OCI-LY7 (cell line): ENCODE measurements around the gene SEZ6. TPM values are rescaled to one million over a fixed set of nuclear protein-coding genes. Genes with fewer than 3 reads are reported as not detected.
A peak's percentile ranks its signal among the peaks of the same experiment; 100 is the strongest.

Experiments used
- BruUV-seq: library from RNA; stranded (reverse); fragments of 400-500 nt; replicated peaks from 2 replicates; lab custom pipeline; 2021; lab: Mats Ljungman, UMichigan
- CTCF ChIA-PET: fragments of 300-600 bp; sonication (Branson Sonifier 250); formaldehyde crosslinking; loops from one replicate; lab custom pipeline; 2022; ENCODE audit warnings: antibody characterized with exemption; ENCODE audit not compliant: unreplicated experiment; lab: Charles Lee
- POLR2A ChIA-PET: fragments of 300-600 bp; sonication (Branson Sonifier 250); formaldehyde crosslinking; loops from one replicate; lab custom pipeline; 2022; ENCODE audit warnings: antibody characterized with exemption; lab: Charles Lee
- DNase-seq: peaks from one replicate; pipeline ENCODE4 v3.0.0-alpha.2; 2015; ENCODE audit warnings: low spot score
- H2AFZ ChIP-seq: fragments of 200-600 bp; sonication (generic), shearing (Covaris generic); 2 replicates; pipeline ENCODE4 v1.6.1; 2014; ENCODE audit warnings: mild to moderate bottlenecking, antibody characterized with exemption, low read length, moderate library complexity
- H3K27ac ChIP-seq: fragments of 200-600 bp; sonication (generic); 2 replicates; pipeline ENCODE4 v1.5.1; 2014; ENCODE audit warnings: mixed run types, low read depth, mild to moderate bottlenecking, moderate library complexity, low read length, inconsistent platforms; ENCODE audit not compliant: poor library complexity, severe bottlenecking
- H3K36me3 ChIP-seq: fragments of 200-600 bp; sonication (generic); 2 replicates; pipeline ENCODE4 v1.6.1; 2014; ENCODE audit warnings: mild to moderate bottlenecking, antibody characterized with exemption, low read length, moderate library complexity, mixed read lengths; ENCODE audit not compliant: insufficient read depth
- H3K4me1 ChIP-seq: fragments of 200-600 bp; sonication (generic); 2 replicates; pipeline ENCODE4 v1.5.1; 2014; ENCODE audit warnings: mild to moderate bottlenecking, low read length; ENCODE audit not compliant: insufficient read depth, poor library complexity, severe bottlenecking
- H3K4me2 ChIP-seq: fragments of 200-600 bp; sonication (generic); 2 replicates; pipeline ENCODE4 v1.6.1; 2014; ENCODE audit warnings: mild to moderate bottlenecking, low read length
- H3K4me3 ChIP-seq: fragments of 200-600 bp; sonication (generic); 2 replicates; pipeline ENCODE4 v1.5.1; 2014; ENCODE audit warnings: mild to moderate bottlenecking, low read depth, low read length; ENCODE audit not compliant: poor library complexity, severe bottlenecking
- H3K79me2 ChIP-seq: fragments of 200-600 bp; sonication (generic); 2 replicates; pipeline ENCODE4 v1.6.1; 2016; ENCODE audit warnings: low read depth, mild to moderate bottlenecking, low read length, moderate library complexity, mixed read lengths; ENCODE audit not compliant: insufficient read depth
- H3K9me2 ChIP-seq: fragments of 200-600 bp; sonication (generic); 2 replicates; pipeline ENCODE4 v1.6.1; 2016; ENCODE audit warnings: mild to moderate bottlenecking, low read length, mixed read lengths; ENCODE audit not compliant: insufficient read depth
- H3K9me3 ChIP-seq: fragments of 200-600 bp; sonication (generic); 2 replicates; pipeline ENCODE4 v1.6.1; 2014; ENCODE audit warnings: mild to moderate bottlenecking, mixed run types, low read length, mixed read lengths
- H4K20me1 ChIP-seq: fragments of 200-600 bp; sonication (generic); 2 replicates; pipeline ENCODE4 v1.6.1; 2014; ENCODE audit warnings: mild to moderate bottlenecking, antibody characterized with exemption, low read length, moderate library complexity, mixed read lengths; ENCODE audit not compliant: insufficient read depth
- EZH2phosphoT487 ChIP-seq: fragments of 200-600 bp; sonication (generic); IDR thresholded peaks from 2 replicates; pipeline ENCODE4 v1.6.1; 2018; ENCODE audit warnings: low read depth, borderline replicate concordance, mild to moderate bottlenecking, mixed run types, antibody characterized with exemption, low read length, moderate library complexity, mixed read lengths
- intact Hi-C: fragments of 100-400 bp; cut with micrococcal nuclease; formaldehyde crosslinking; loops from one replicate; pipeline ENCODE4 v1.10.0; 2022; ENCODE audit not compliant: unreplicated experiment
- total RNA-seq, 2 experiments: library from RNA; depleted of rRNA in 1 of 2; stranded (reverse); fragments of >200 nt in 1 of 2; shearing (Covaris generic) in 1 of 2; gene quantifications; 2 replicates each; pipeline ENCODE4 v1.2.3, GENCODE V29; 2014 to 2022
- TF ChIP-seq, protein P1 (sequence below): fragments of 200-600 bp; sonication (generic); conservative IDR thresholded peaks from 2 replicates; pipeline ENCODE4 v1.5.1; 2014; ENCODE audit warnings: mild to moderate bottlenecking, antibody characterized with exemption, low read length, moderate library complexity, mixed read lengths

Gene SEZ6
- total RNA-seq, 2 experiments from 2014 or later: not detected

DNA sequence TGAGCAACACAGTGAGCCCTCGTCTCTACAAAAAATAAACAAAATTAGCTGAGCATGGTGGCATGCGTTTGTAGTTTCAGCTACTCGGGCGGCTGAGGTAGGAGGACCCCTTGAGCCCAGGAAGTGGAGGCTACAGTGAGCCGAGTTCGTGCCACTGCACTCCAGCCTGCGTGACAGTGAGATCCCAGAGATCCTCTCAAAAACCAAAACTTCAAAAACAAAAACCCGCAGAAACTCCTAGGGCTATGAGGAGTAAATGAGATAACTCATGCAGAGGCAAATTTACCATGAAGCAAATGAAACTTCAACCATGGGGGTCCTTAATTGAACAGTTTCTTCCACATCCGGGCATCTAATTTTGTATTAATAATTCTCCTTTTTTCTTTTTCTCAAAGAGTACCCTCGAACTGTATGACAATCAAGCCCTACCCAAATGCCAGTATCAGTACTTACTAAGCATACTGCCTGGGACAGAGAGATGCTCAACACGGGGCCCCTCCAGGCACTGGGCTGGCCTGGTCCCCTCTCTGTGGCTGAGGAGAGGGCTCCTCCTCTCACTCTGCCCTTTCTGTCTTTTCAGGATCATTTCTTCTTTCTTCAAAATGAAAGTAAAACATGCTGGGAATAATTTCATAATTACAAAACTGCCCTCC, 36.3 kb upstream of the SEZ6 start:
- Histone ChIP-seq H3K4me2 (peak overlapping the region; percentile 48), H4K20me1 (no peaks in the 10 kb centered on the region), H3K4me3 (no peak overlapping the region), H3K4me1 (peaks cover 17% of the 10 kb centered on the region), H3K36me3 (no peaks in the 10 kb centered on the region), H2AFZ (no peak overlapping the region), H3K27ac (no peak overlapping the region), H3K79me2 (no peaks in the 10 kb centered on the region), H3K9me2 (no peaks in the 10 kb centered on the region), H3K9me3 (no peaks in the 10 kb centered on the region)
- intact Hi-C loops: no loop called here
- ChIA-PET POLR2A (interaction anchor here (0.6 kb wide), 1 partner anchor 44 kb away, joined by 3 read pairs; no protein-coding TSS in a partner anchor), CTCF (no interaction called here)
- DNase-seq: no peak
- no TSS peak for BruUV-seq
- no peak for TF ChIP-seq EZH2phosphoT487
- TF ChIP-seq, protein P1, sequence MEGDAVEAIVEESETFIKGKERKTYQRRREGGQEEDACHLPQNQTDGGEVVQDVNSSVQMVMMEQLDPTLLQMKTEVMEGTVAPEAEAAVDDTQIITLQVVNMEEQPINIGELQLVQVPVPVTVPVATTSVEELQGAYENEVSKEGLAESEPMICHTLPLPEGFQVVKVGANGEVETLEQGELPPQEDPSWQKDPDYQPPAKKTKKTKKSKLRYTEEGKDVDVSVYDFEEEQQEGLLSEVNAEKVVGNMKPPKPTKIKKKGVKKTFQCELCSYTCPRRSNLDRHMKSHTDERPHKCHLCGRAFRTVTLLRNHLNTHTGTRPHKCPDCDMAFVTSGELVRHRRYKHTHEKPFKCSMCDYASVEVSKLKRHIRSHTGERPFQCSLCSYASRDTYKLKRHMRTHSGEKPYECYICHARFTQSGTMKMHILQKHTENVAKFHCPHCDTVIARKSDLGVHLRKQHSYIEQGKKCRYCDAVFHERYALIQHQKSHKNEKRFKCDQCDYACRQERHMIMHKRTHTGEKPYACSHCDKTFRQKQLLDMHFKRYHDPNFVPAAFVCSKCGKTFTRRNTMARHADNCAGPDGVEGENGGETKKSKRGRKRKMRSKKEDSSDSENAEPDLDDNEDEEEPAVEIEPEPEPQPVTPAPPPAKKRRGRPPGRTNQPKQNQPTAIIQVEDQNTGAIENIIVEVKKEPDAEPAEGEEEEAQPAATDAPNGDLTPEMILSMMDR: no peak

DNA sequence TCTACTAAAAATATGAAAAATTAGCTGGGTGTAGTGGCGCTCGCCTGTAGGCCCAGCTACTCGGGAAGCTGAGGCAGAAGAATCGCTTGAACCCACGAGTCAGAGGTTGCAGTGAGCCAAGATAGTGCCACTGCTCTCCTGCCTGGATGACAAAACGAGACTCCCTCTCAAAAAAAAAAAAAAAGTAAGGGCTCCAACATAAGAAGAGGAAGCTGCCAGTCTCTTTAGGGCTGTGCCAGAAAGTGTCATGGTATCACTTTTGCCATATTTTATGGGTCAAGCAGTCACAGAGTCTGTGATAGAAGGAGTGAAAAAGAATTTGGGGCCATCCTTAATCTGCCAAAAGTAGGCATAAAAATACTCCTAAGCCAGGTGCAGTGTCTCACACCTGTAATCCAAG, 35.7 kb upstream of the SEZ6 start:
- no peak overlapping the region for H3K27ac ChIP-seq
- no peaks in the 10 kb centered on the region for H3K9me2 ChIP-seq
- ChIA-PET CTCF (no interaction called here), POLR2A (interaction anchor here (0.6 kb wide), 1 partner anchor 43 kb away, joined by 3 read pairs; no protein-coding TSS in a partner anchor)
- no peak overlapping the region for H3K4me3 ChIP-seq
- no peak overlapping the region for H3K4me2 ChIP-seq
- no peak overlapping the region for H2AFZ ChIP-seq
- no TSS peak for BruUV-seq
- intact Hi-C loops: no loop called here
- H3K36me3 ChIP-seq: no peaks in the 10 kb centered on the region
- H3K9me3 ChIP-seq: no peaks in the 10 kb centered on the region
- no peaks in the 10 kb centered on the region for H3K79me2 ChIP-seq
- H3K4me1 ChIP-seq: peaks cover 17% of the 10 kb centered on the region
- DNase-seq: no peak
- TF ChIP-seq, protein P1: no peak
- TF ChIP-seq EZH2phosphoT487: no peak
- no peaks in the 10 kb centered on the region for H4K20me1 ChIP-seq

DNA sequence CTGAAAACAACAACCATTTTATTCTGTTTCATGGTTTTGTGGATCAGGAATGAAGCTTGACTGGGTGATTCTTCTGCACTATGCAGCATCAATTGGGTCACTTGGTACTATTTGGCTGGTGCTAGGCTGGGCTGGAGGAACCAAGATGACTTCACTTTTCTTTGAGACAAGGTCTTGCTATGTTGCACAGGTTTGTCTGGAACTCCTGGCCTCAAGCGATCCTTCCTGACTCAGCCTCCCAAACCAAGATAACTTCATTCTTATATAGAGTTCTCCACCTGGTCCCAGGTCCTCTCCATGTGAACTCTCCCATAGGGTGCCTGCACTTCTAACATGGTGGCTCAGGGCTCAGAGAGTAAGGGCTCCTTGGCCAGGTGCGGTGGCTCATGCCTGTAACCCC, 35.3 kb upstream of the SEZ6 start:
- no peaks in the 10 kb centered on the region for H3K79me2 ChIP-seq
- H3K4me2 ChIP-seq: no peak overlapping the region
- POLR2A ChIA-PET: no interaction called here
- TF ChIP-seq EZH2phosphoT487: no peak
- TF ChIP-seq, protein P1: no peak
- no peak overlapping the region for H3K4me3 ChIP-seq
- no peak overlapping the region for H2AFZ ChIP-seq
- no peaks in the 10 kb centered on the region for H3K9me2 ChIP-seq
- CTCF ChIA-PET: no interaction called here
- peaks cover 17% of the 10 kb centered on the region for H3K4me1 ChIP-seq
- no TSS peak for BruUV-seq
- no peaks in the 10 kb centered on the region for H3K9me3 ChIP-seq
- H3K36me3 ChIP-seq: no peaks in the 10 kb centered on the region
- no peak for DNase-seq
- H4K20me1 ChIP-seq: no peaks in the 10 kb centered on the region
- intact Hi-C loops: no loop called here
- H3K27ac ChIP-seq: no peak overlapping the region
